Effector memory CD8-positive, alpha-beta T cell (primary cell): ENCODE results near the gene PPP1R13B.
A peak's percentile ranks its signal among the peaks of the same experiment; 100 is the strongest.

ENCODE experiments used
- ATAC-seq: fragments of 150-1000 bp; cut with Tn5 transposase; replicated peaks from 2 replicates; pipeline ENCODE4 v1.10.0; 2021; ENCODE audit warnings: mild to moderate bottlenecking, moderate library complexity
- DNase-seq, 3 experiments: peaks; one replicate each; pipeline ENCODE4 v3.0.0; 2021
- H3K27ac Mint-ChIP-seq, 2 donors: one replicate each; pipeline ENCODE4 v1.8.0; 2022; ENCODE audit warnings: mild to moderate bottlenecking in 2 of 2, mixed read lengths in 2 of 2, moderate library complexity in 2 of 2
- H3K27me3 Mint-ChIP-seq, 2 donors: one replicate each; pipeline ENCODE4 v1.8.0; 2022; ENCODE audit warnings: mixed read lengths in 2 of 2
- H3K36me3 Mint-ChIP-seq: one replicate; pipeline ENCODE4 v1.8.0; 2022; ENCODE audit warnings: mild to moderate bottlenecking, moderate library complexity, mixed read lengths; ENCODE audit not compliant: insufficient read depth
- H3K4me1 Mint-ChIP-seq, 2 donors: one replicate each; pipeline ENCODE4 v1.8.0; 2022; ENCODE audit warnings: low read depth in 2 of 2, mixed read lengths in 2 of 2
- H3K4me3 Mint-ChIP-seq, 2 donors: one replicate each; pipeline ENCODE4 v1.8.0; 2022; ENCODE audit warnings: mild to moderate bottlenecking in 2 of 2, mixed read lengths in 2 of 2, moderate library complexity in 2 of 2
- H3K9me3 Mint-ChIP-seq, 2 donors: one replicate each; pipeline ENCODE4 v1.8.0; 2022; ENCODE audit warnings: mixed read lengths in 2 of 2

The PPP1R13B gene

DNA sequence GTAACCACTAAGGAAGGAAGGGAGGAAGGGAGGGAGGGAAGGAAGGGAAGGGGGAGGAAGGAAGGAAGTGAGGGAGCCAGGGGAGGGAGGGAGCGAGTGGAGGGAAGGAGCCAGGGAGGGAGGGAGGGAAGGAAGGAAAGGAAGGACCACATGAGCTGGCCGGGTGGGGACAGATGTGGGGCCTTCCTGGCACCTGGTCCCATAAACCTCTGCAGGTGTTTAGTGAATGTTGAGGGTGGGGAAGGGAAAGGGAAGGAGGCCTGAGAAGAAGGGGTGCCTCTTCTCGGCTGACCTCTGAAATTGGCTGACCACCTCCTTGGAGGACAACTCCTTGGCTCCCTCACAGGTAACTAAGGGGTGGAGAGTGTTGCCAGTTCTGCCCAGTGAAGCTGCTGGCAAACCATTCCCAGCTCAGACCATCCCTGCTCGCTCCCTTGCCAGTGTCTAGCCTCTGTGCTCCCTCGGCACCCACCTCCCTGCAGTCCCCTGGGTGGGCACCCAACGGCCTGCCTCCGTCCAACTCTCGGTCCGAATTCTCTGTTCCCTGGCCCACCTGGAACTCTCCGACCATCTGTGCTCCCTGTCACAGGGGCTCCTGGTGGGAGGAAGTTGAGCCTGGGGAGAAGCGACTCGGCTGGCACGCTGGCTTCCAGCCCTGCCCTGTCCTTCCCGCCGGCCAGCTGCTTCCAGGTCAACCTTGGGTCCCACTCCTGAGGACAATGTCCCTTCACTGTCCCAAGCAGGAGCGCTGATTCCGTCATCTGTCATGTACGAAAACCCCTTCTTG lies 12.2 kb upstream of the PPP1R13B start:
- H3K36me3 Mint-ChIP-seq: no peaks in the 10 kb centered on the region
- DNase-seq (no peak), ATAC-seq (no peak)
- no peaks in the 10 kb centered on the region for H3K9me3 Mint-ChIP-seq
- H3K27me3 Mint-ChIP-seq: peaks cover 4 to 22% of the 10 kb centered on the region in 2 donors
- no peaks in the 10 kb centered on the region for H3K4me1 Mint-ChIP-seq
- no peak overlapping the region for H3K27ac Mint-ChIP-seq
- H3K4me3 Mint-ChIP-seq: no peak overlapping the region

DNA sequence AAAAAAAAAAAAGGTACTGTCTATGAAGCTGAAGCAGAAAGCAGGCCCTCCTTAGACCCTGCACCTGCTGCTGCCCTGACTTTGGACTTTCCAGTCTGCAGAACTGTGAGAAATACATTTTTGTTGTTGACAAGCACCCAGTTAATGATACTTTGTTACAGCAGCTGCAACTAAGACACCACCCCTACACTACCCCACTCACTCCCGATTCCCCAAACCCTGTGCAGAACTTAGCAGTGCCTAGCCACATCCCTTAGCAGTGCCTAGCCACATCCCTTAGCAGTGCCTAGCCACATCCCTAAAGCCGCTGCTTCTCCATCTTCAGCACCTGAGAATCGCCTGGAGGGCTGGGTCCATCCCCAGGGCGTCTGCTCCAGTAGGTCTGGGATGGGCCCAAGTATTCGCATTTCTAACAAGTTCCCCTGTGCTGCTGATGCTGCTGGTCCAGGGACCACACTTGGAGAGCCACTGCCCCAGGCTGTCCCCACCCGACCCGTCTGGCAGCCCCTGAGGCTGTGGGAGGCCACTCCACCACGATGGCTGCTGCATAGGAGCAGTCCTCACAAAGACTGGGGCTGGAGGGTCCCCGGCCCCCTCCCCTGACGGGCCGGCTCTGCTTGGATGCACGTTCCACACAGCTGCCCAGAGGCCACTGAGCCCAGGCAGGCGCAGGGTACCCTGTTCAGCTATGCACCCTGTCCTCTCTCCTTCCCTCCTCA lies 10.8 kb upstream of the PPP1R13B start:
- Mint-ChIP-seq H3K4me3 (no peak overlapping the region), H3K4me1 (no peaks in the 10 kb centered on the region), H3K27ac (no peak overlapping the region), H3K9me3 (no peaks in the 10 kb centered on the region), H3K36me3 (no peaks in the 10 kb centered on the region), H3K27me3 (peaks cover 4 to 22% of the 10 kb centered on the region in 2 donors)
- ATAC-seq (no peak), DNase-seq (no peak)

DNA sequence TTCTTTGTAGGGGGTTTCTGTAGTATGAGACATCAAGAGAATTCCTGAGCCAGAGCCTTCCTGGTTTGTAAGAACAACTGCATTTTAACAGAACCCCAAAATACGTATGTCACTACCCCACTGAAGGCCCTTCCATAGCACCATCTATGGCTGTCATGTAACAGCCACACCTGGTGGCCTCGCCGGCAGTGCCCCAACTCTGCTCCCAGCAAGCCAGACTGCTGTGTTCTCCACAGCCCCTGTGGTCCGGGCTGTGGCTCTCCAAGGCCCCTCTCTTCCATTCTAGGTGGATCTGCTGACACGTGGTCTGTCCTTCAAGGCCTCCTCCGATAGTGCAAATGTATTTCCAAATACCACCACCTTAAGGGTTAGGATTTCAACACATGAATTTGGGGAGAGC lies 9.9 kb upstream of the PPP1R13B start:
- no peak for DNase-seq
- H3K4me3 Mint-ChIP-seq: no peak overlapping the region
- ATAC-seq: no peak
- H3K36me3 Mint-ChIP-seq: no peaks in the 10 kb centered on the region
- no peak overlapping the region for H3K27ac Mint-ChIP-seq
- no peaks in the 10 kb centered on the region for H3K4me1 Mint-ChIP-seq
- H3K27me3 Mint-ChIP-seq: peaks cover 4 to 18% of the 10 kb centered on the region in 2 donors
- no peaks in the 10 kb centered on the region for H3K9me3 Mint-ChIP-seq

DNA sequence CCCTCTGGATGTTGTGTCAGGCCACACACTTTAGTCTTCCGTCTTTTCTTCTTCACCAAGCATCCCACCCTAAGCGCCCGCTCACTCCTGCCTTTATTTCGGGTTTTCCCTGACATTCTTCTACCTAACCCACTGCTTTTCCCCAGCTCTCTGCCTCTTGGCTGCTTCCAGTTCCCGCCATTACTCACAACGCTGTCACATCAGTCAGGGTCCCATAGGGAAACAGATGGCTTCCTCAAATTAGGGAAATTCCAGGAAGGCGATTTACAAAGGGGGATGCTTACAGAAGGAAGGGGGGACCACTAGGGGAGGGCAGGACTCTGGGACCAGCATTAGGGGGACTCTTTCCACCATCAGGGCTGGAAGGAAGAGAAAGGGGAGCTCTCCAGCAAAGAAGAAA lies 9.2 kb upstream of the PPP1R13B start:
- Mint-ChIP-seq H3K36me3 (no peaks in the 10 kb centered on the region), H3K27ac (no peak overlapping the region), H3K4me1 (no peaks in the 10 kb centered on the region), H3K27me3 (peaks cover 4 to 12% of the 10 kb centered on the region in 2 donors), H3K9me3 (no peaks in the 10 kb centered on the region), H3K4me3 (no peak overlapping the region)
- no peak for DNase-seq
- ATAC-seq: no peak

DNA sequence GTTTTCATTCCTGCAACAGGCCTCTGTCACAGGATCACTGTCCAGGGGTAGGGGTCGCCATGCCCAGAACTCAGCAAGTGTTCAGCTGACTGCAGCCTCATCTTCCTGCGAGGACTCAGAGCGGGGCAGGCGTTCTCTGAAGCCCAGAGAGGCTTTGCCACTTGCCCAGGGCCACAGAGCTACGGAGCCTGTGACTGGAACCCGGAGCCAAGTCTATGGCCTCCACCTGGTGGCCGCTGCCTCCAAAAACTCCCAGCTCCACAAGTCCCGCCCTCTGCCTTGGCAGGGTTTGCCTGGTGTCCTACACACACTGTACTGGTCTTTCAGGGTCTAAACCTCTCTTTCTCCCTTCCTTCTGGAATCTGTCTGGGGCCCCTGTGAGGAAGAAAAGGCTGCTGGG lies 8.7 kb upstream of the PPP1R13B start:
- ATAC-seq: no peak
- DNase-seq: no peak
- no peak overlapping the region for H3K4me3 Mint-ChIP-seq
- H3K4me1 Mint-ChIP-seq: no peaks in the 10 kb centered on the region
- H3K9me3 Mint-ChIP-seq: no peaks in the 10 kb centered on the region
- H3K36me3 Mint-ChIP-seq: no peaks in the 10 kb centered on the region
- H3K27me3 Mint-ChIP-seq: peaks cover 4 to 7% of the 10 kb centered on the region in 2 donors
- H3K27ac Mint-ChIP-seq: no peak overlapping the region

DNA sequence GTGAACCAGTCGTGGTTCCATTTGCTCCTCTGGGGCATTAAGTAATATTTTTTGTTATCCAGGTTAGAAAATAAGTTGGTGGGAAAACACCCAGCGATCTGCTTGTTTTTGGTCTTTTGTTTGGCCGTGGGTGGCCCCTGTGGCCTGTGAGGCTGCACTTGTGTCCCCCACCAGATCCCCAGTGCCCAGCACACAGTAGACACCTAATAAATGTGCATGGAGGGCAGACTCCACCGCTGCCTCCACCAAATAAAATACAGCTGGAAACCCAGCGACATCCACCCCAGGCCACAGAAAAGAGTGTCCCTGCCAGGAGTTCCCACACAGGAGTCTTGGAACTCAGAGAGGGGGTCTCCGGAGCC lies 8.3 kb upstream of the PPP1R13B start:
- H3K27ac Mint-ChIP-seq: no peak overlapping the region
- no peak for ATAC-seq
- no peak for DNase-seq
- H3K36me3 Mint-ChIP-seq: no peaks in the 10 kb centered on the region
- H3K4me3 Mint-ChIP-seq: no peak overlapping the region
- no peaks in the 10 kb centered on the region for H3K4me1 Mint-ChIP-seq
- H3K9me3 Mint-ChIP-seq: no peaks in the 10 kb centered on the region
- peaks cover 4 to 6% of the 10 kb centered on the region in 2 donors for H3K27me3 Mint-ChIP-seq

DNA sequence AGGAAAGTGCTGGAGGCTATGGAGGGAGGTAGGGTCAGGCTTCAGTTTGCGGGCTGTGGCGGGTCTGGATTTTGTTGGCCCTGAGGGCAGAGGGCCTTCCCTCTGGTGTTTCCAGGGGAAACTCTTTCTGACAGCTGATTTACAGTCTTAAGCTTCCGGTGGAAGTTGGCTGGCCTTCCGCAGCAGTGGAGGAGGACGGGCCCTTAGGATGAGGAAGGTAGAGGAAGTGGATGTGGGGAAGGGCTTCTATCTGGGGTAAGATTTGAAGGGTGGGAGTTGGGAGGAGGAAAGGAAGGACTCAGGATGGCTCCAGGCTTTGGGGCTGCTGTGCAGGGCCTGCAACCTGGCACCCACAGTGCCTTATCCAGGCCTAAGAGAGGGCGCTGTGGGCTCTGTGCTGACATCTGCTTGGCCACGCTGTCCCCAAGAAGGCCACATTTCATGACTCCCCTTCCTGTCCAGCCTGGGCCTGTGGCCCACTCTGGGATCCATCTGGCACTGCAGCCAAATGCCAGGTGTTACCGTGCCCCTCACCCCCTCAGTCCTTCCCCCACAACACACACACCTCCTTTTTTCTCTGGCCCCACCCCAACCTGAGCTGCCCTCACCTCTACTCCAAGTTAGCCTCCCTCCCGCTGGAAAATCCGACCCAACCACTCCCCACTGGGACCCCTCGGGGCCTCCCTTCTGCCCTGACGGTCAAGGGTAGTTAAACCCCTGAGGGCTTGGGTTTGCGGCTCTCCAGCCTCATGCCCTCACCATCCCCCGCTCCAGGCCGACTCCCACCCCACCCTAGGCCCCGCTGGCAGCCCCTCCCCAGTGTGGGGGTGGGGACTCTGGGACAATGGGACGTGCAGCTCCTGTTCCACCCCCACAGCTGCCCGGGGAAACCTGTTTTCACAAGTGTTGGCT lies 7.7 kb upstream of the PPP1R13B start:
- H3K27me3 Mint-ChIP-seq: peaks cover 4 to 5% of the 10 kb centered on the region in 2 donors
- H3K36me3 Mint-ChIP-seq: no peaks in the 10 kb centered on the region
- ATAC-seq (no peak), DNase-seq (no peak)
- peak overlapping the region; percentile 11 to 24 for H3K27ac Mint-ChIP-seq
- H3K9me3 Mint-ChIP-seq: no peaks in the 10 kb centered on the region
- no peak overlapping the region for H3K4me3 Mint-ChIP-seq
- H3K4me1 Mint-ChIP-seq: no peaks in the 10 kb centered on the region

DNA sequence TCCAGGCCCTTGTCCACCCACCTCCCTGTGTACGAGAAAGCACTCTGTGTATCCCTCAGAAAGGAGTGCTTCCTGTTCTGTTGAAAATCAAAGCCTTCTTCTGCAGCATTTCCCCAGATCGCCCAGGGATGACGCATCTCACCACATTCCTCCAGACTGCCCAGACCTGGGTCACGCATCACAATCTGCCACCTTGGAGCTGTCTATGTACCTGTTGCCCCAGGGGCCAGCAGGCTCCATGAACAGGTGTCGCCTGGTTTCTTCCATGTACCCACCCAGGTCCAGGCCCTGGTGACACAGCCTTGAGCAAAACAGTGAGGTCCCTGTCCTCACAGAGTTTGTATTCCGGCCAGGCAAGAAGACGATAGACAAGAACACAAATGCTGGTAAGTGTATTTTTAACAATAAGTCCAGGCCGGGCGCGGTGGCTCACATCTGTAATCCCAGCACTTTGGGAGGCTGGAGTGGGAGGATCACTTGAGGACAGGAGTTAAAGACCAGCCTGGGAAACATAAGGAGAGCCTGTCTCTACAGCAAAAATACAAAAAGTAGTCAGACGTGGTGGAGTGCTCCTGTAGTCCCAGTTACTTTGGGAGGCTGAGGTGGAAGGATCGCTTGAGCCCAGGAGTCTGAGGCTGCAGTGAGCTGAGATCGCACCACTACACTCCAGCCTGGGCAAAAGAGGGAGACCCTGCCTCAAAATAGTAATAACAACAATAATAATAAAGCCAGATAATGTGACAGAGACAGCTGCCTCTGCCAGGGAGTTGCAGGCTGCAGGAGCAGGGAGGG lies 6.8 kb upstream of the PPP1R13B start:
- ATAC-seq (no peak), DNase-seq (no peak)
- H3K9me3 Mint-ChIP-seq: no peaks in the 10 kb centered on the region
- H3K4me1 Mint-ChIP-seq: no peaks in the 10 kb centered on the region
- H3K27ac Mint-ChIP-seq: peak overlapping the region; percentile 11 to 24
- H3K36me3 Mint-ChIP-seq: no peaks in the 10 kb centered on the region
- no peak overlapping the region for H3K4me3 Mint-ChIP-seq
- H3K27me3 Mint-ChIP-seq: no peaks in the 10 kb centered on the region

DNA sequence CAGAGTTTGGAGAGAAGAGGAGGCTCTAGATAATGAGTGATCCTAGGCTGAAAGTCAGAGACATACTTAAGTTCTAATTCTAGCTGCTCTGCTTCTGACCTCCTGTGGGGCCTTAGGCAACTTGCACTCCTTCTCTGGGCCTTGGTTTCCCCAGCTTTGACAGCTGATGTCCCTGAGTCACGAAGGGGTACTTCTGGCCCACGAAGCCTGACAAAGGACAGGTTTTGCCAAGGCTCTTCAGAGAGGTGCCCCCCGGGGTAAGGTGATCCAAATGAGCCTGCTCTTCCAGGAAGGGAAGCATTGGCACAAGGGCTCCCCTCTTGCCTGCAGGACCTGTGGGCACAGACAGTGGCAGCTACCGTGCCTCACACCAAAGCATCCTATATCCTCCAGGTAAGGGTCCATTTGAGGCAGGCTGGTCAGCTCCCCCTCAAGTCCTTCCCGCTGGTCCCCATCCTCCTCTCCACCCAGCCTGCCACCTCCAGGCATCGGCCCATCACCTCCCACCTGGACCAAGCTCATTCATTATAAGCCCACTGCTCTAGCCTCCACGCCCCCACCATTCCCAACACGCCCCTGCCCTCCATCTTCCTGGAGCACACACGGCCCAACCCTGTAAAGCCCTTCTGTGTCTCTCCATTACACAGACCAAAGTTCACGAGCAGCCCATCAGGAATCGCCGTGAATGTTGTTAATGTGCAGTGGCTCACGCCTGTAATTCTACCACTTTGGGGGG lies 1.9 kb upstream of the PPP1R13B start:
- H3K36me3 Mint-ChIP-seq: peaks cover 7% of the 10 kb centered on the region
- DNase-seq: no peak
- H3K27me3 Mint-ChIP-seq: no peaks in the 10 kb centered on the region
- peaks cover 3 to 16% of the 10 kb centered on the region in 2 donors for H3K4me1 Mint-ChIP-seq
- H3K4me3 Mint-ChIP-seq: peak overlapping the region; percentile 67 to 68
- no peaks in the 10 kb centered on the region for H3K9me3 Mint-ChIP-seq
- ATAC-seq: no peak
- peak overlapping the region; percentile 15 to 75 for H3K27ac Mint-ChIP-seq

DNA sequence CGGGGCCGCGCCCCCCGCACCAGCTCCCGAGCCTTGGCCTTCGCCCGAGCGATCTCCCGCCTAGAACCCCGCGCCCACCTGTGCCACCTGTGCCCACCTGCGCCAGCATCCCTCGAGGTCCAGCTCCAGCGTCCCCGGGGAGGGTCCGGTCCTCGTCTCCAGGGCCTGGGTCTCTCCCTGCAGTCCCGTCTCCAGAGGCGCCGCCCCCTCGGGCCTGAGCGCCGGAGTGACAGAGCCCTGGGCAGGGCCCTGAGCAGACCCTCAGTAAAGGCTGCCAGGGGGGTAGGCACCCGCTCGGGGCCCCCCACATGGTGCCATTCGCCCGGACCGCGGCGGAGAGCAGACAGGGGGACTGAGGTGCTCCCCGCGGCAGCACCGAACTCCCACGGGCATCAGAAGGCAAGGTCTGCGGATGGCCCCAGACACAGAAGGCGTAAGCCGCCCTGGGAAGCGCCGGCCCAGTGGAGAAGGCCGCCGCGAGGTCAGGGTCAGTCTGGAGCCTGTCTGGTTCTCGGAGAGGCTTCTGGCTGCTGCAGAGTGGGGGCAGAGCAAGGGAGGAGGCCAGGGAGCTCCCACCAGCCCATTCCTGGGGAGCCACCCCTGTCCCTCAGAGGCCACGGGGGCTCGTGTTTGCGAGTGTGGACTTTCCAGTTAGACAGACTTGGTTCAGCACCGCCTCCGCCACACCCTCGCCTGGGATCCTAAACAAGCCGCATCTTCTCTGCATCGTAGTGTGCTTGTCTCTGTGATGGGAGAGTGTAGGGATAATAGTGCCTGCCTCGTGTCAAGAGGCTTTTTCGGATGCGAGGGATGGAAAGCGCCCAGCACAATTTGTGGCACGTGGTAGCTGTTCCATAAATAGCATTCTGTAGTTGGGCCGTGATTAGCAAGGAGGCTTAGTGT lies 1.1 kb upstream of the PPP1R13B start:
- Mint-ChIP-seq H3K36me3 (peaks cover 7% of the 10 kb centered on the region), H3K27ac (peak overlapping the region; percentile 10 to 13), H3K27me3 (no peaks in the 10 kb centered on the region), H3K9me3 (no peaks in the 10 kb centered on the region), H3K4me1 (peaks cover 3 to 16% of the 10 kb centered on the region in 2 donors), H3K4me3 (peak overlapping the region; percentile 67 to 68)
- peak in 1 of 3 experiments; percentile 24 for DNase-seq
- ATAC-seq: no peak

DNA sequence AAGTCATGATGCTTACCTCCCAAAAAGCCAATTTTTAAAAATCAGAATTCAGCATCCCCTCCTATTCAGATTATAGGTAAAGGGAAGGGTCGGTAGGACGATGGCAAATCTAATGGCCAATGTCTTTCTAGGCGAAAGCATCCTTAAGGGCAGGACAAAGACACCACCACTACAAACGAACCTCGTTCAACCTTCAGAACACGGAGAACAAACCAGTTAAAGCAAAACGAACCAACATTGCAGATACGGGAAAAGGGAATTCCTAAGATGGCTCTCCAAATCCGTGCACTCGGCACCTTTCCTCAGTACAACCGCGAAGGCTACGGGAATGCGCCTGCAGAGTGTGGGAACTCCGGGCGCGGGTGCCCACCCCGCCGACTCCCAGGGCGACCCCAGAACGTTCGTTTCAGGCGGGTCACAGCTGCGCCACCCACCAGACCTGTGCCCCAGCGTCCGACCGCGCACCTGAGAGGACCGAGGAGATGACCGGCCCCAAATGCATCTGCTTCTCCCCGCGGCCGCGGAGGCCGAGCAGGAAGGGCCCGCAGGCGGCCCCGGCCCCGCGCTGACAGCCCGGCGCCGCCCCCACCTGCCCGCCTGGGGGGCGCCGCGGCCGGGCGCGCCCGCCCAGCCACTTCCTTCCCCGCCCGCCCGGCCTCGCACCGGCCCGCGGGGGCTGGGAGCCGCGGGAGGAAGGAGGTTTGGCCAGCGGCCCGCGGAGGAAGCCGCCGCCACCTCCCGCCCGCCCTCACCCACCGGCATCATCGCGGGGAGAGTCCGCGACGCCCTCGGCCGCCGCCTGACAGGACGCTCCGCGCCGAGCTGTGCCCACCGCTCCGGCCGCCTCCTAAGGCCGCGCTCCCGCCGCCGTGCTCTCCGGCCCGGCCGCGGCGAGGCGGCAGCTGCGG lies 578 bp downstream of the PPP1R13B start:
- H3K36me3 Mint-ChIP-seq: peaks cover 7% of the 10 kb centered on the region
- no peaks in the 10 kb centered on the region for H3K9me3 Mint-ChIP-seq
- peak; percentile 5 to 18 (median 12) for DNase-seq
- H3K27me3 Mint-ChIP-seq: no peaks in the 10 kb centered on the region
- H3K27ac Mint-ChIP-seq: peak overlapping the region in 1 of 2 donors; percentile 71
- ATAC-seq: peak; percentile 30
- peaks cover 3 to 16% of the 10 kb centered on the region in 2 donors for H3K4me1 Mint-ChIP-seq
- H3K4me3 Mint-ChIP-seq: peak overlapping the region; percentile 73 to 78
